Pancreas (tissue), 10 donors: ENCODE results near the gene MYZAP. TPM values are rescaled to one million over a fixed set of nuclear protein-coding genes. Genes with fewer than 3 reads are reported as not detected.
A peak's percentile ranks its signal among the peaks of the same experiment; 100 is the strongest.

ENCODE experiments used
- ATAC-seq, 4 donors: fragments of 200-7000 bp; cut with Tn5 transposase; one replicate each; pipeline versions ENCODE4 v1.8.0 to v1.9.1; 2020; ENCODE audit warnings: mild to moderate bottlenecking in 4 of 4, moderate library complexity in 4 of 4
- DNase-seq, 6 donors: peaks; one replicate each; pipeline ENCODE4 v3.0.0-alpha.2; 2020
- FAIRE-seq: peaks from 2 replicates; lab custom pipeline; 2012; peaks lifted over from hg19 to GRCh38; lab: Jason Lieb, UNC
- H3K27ac ChIP-seq, 4 donors: fragments of 200-600 bp; sonication (generic); 1 replicate in 3 of 4; 2 replicates in 1 of 4; pipeline versions ENCODE4 v1.5.0 to v1.8.0; 2020
- H3K27me3 ChIP-seq, 4 donors: fragments of 200-600 bp; one replicate each; pipeline ENCODE4 v1.8.0; 2021
- H3K36me3 ChIP-seq, 3 donors: fragments of 200-600 bp; sonication (generic) in 1 of 3; one replicate each; pipeline versions ENCODE4 v1.5.0 to v1.8.0; 2020 to 2021
- H3K4me1 ChIP-seq, 3 donors: fragments of 200-600 bp; one replicate each; pipeline ENCODE4 v1.8.0; 2021
- H3K4me3 ChIP-seq, 4 donors: fragments of 200-600 bp; sonication (generic) in 2 of 4; one replicate each; pipeline versions ENCODE4 v1.5.0 to v1.8.0; 2020 to 2021
- H3K9me3 ChIP-seq, 4 donors: fragments of 200-600 bp; one replicate each; pipeline ENCODE4 v1.8.0; 2021
- CTCF ChIP-seq, 4 donors: fragments of 200-600 bp; sonication (generic) in 3 of 4; IDR thresholded peaks; one replicate each; pipeline versions ENCODE4 v1.5.0 to v1.8.0; 2021; ENCODE audit warnings: antibody characterized with exemption in 4 of 4
- WGBS, 2 donors: extraction: QIAGEN DNeasy Blood & Tissue Kit; methylation state at CpG; one replicate each; pipeline ENCODE4 v1.1.7; 2013; 5-methylcytosine and 5-hydroxymethylcytosine counted together
- intact Hi-C, 3 donors: fragments of 100-400 bp; cut with DNase I; formaldehyde crosslinking; loops; one replicate each; pipeline versions ENCODE4 v1.11.1 to v1.14.2; 2022
- polyA plus RNA-seq, 2 donors: library from polyadenylated mRNA; stranded (reverse); fragments of 200-250 nt; gene quantifications; one replicate each; pipeline ENCODE4 v1.2.3, GENCODE V29; 2013
- total RNA-seq, 6 donors: library from RNA; stranded (reverse); fragmentation: NEBNext Ultra II Directional in 4 of 6; extraction: Animal tissue kit (Norgen Biotek cat#: 25700) in 4 of 6; gene quantifications; one replicate each; pipeline versions ENCODE4 v1.2.1 to v1.2.4, GENCODE V29; 2021 to 2023
- donor health status: healthy with polysubstance abuse.
- donor health status: DM: no; HTN: no; CAD: no; lungs with moderate emphysema.
- donor health status: DM: no; HTN: no; CAD: no.
- donor health status: control.
- donor health status: control.
- donor health status: Bipolar disorder and iron deficiency.
- donor health status: DM: yes; HTN: yes; CAD: no.
- donor health status: DM: no; HTN: no; CAD: no.
- donor health status: DM: no; HTN: no; CAD: no.
- donor health status: DM: yes; HTN: yes; CAD: no.

The MYZAP gene
- total and polyA plus RNA-seq, 8 donors = 5.4 to 13.4 (median 9.4) TPM

GRCh38 chr15:57565311-57565710, 26.4 kb upstream of the MYZAP start:
- H3K27me3 ChIP-seq = no peaks in the 10 kb centered on the region
- FAIRE-seq (no peak), DNase-seq (peak in 1 of 6 donors; percentile 31), ATAC-seq (no peak)
- 57 to 69% methylated on average over 10 of the region's 10 CpGs for WGBS, 2 donors
- peaks cover 0 to 6% (median 4%) of the 10 kb centered on the region in 3 donors for H3K4me1 ChIP-seq
- no peaks in the 10 kb centered on the region for H3K36me3 ChIP-seq
- H3K27ac ChIP-seq = no peak overlapping the region
- no peak for TF ChIP-seq CTCF (IDR thresholded peaks at IDR 0.05)
- H3K4me3 ChIP-seq = no peak overlapping the region
- no peaks in the 10 kb centered on the region for H3K9me3 ChIP-seq
- intact Hi-C loops = no loop called here

GRCh38 chr15:57566834-57567233, 24.9 kb upstream of the MYZAP start:
- TF ChIP-seq CTCF (IDR thresholded peaks at IDR 0.05) = no peak
- H3K27me3 ChIP-seq = no peaks in the 10 kb centered on the region
- DNase-seq (peak in 2 of 6 donors; percentile 34 to 41), FAIRE-seq (peak; percentile 37), ATAC-seq (peak; percentile 44 to 68 (median 56))
- no peaks in the 10 kb centered on the region for H3K4me1 ChIP-seq
- H3K4me3 ChIP-seq = no peak overlapping the region
- H3K27ac ChIP-seq = peak overlapping the region in 1 of 4 donors; percentile 26
- intact Hi-C loops = no loop called here
- WGBS, 2 donors = 18 to 26% methylated on average over 4 of the region's 4 CpGs
- H3K9me3 ChIP-seq = no peaks in the 10 kb centered on the region
- H3K36me3 ChIP-seq = no peaks in the 10 kb centered on the region

- no peaks in the 10 kb centered on the region for H3K4me1 ChIP-seq
- ATAC-seq (no peak), DNase-seq (no peak), FAIRE-seq (no peak)
- TF ChIP-seq CTCF (IDR thresholded peaks at IDR 0.05) = no peak
- H3K27me3 ChIP-seq = no peaks in the 10 kb centered on the region
- intact Hi-C loops = no loop called here
- WGBS, 2 donors = 85 to 90% methylated on average over 3 of the region's 3 CpGs
- no peaks in the 10 kb centered on the region for H3K9me3 ChIP-seq
- H3K36me3 ChIP-seq = no peaks in the 10 kb centered on the region
- no peak overlapping the region for H3K27ac ChIP-seq
- no peak overlapping the region for H3K4me3 ChIP-seq
Observed at GRCh38 chr15:57567891-57568290, 23.8 kb upstream of the MYZAP start.

- WGBS, 2 donors = 78 to 97% methylated on average over 2 of the region's 2 CpGs
- no peaks in the 10 kb centered on the region for H3K9me3 ChIP-seq
- DNase-seq = no peak
- H3K27me3 ChIP-seq = no peaks in the 10 kb centered on the region
- intact Hi-C loops = no loop called here
- no peak overlapping the region for H3K27ac ChIP-seq
- no peaks in the 10 kb centered on the region for H3K36me3 ChIP-seq
- H3K4me3 ChIP-seq = no peak overlapping the region
- H3K4me1 ChIP-seq = no peaks in the 10 kb centered on the region
- FAIRE-seq = no peak
- no peak for ATAC-seq
- TF ChIP-seq CTCF (IDR thresholded peaks at IDR 0.05) = no peak
Observed at GRCh38 chr15:57568299-57568698, 23.4 kb upstream of the MYZAP start.

- Histone ChIP-seq H3K36me3 (no peaks in the 10 kb centered on the region), H3K27ac (no peak overlapping the region), H3K4me1 (no peaks in the 10 kb centered on the region), H3K4me3 (no peak overlapping the region), H3K9me3 (no peaks in the 10 kb centered on the region), H3K27me3 (no peaks in the 10 kb centered on the region)
- DNase-seq = no peak
- no peak for TF ChIP-seq CTCF (IDR thresholded peaks at IDR 0.05)
- WGBS, 2 donors = 53 to 69% methylated on average over 2 of the region's 2 CpGs
- no peak for FAIRE-seq
- intact Hi-C loops = no loop called here
- no peak for ATAC-seq
Observed at GRCh38 chr15:57570340-57570739, 21.4 kb upstream of the MYZAP start.
